ENCODE data around the gene GCNT1. TPM values are rescaled to one million over a fixed set of nuclear protein-coding genes. Genes with fewer than 3 reads are reported as not detected.

The GCNT1 gene
- total RNA-seq (2021): 15.6 to 17.2 TPM (median 16.1 TPM) in 3 replicates
- percentile 70 among the genes with signal in this experiment for Bru-seq, nascent RNA
- long read RNA-seq, experiment 1, full-length matches to known transcripts: 62 of 90 reads
- long read RNA-seq, experiment 1, partial matches to known transcripts: 0 of 90 reads
- long read RNA-seq, experiment 1, other reads (novel, unspliced or antisense): 28 of 90 reads
- long read RNA-seq, experiment 2, full-length matches to known transcripts: 7 of 19 reads
- long read RNA-seq, experiment 2, partial matches to known transcripts: 6 of 19 reads
- long read RNA-seq, experiment 2, other reads (novel, unspliced or antisense): 6 of 19 reads
- long read RNA-seq, experiment 3, full-length matches to known transcripts: 14 of 19 reads
- long read RNA-seq, experiment 3, partial matches to known transcripts: 1 of 19 reads
- long read RNA-seq, experiment 3, other reads (novel, unspliced or antisense): 4 of 19 reads

GRCh38 chr9:76458903-76459693 is at the start of gene GCNT1:
TSS of gene GCNT1 (plus strand) at chr9:76459182. CDS start at chr9:76502382, 43,200 bp downstream.
- ATAC-seq (peak; percentile 96), DNase-seq (ENCODE audit: low spot score) (peak; percentile 98)
- Mint-ChIP-seq H3K4me3 (peak within 1 kb of the TSS; percentile 86), H3K9me3 (no peaks in the 10 kb centered on the region), H3K4me1 (peaks cover 22% of the 10 kb centered on the region), H3K27ac (no peak within 1 kb of the TSS; the same call in 1 of the 2 replicates), H3K36me3 (peaks cover 6% of the 10 kb centered on the region), H3K27me3 (ENCODE audit: low read depth) (peaks cover 17% of the 10 kb centered on the region)
- ChIA-PET POLR2A (interaction anchor here (0.8 to 1.0 kb wide), 2 partner anchors 14 to 65 kb away, joined by 3 to 6 read pairs; partner anchors contain the start of gene RFK), CTCF (interaction anchor here (0.6 to 1.9 kb wide), 19 partner anchors 9 to 248 kb away, joined by 3 to 15 read pairs (median 3); partner anchors contain the start of gene RFK)
- TF ChIP-seq CBFB (CRISPR knock-in tag; IDR thresholded peaks at IDR 0.05; ENCODE audit: low read depth) (no peak), NFATC4 (CRISPR knock-in tag; IDR thresholded peaks at IDR 0.05) (no peak), ZNF423 (CRISPR knock-in tag; IDR thresholded peaks at IDR 0.05) (0 out of 2 replicates have a peak, but pooled peaks have one; percentile 2), JUN (CRISPR knock-in tag; IDR thresholded peaks at IDR 0.05) (no peak), NR2C2 (CRISPR knock-in tag; IDR thresholded peaks at IDR 0.05) (no peak), SP1 (CRISPR knock-in tag; conservative IDR thresholded peaks at IDR 0.05) (peak; percentile 97), HMGA2 (CRISPR knock-in tag; IDR thresholded peaks at IDR 0.05) (no peak), ZNF317 (CRISPR knock-in tag; IDR thresholded peaks at IDR 0.05; ENCODE audit: borderline replicate concordance, low read depth) (no peak), ZNF396 (CRISPR knock-in tag; IDR thresholded peaks at IDR 0.05; ENCODE audit: borderline replicate concordance) (no peak), CREB1 (CRISPR knock-in tag; IDR thresholded peaks at IDR 0.05) (no peak), RORB (CRISPR knock-in tag; IDR thresholded peaks at IDR 0.05) (no peak), NFE2L1 (CRISPR knock-in tag; IDR thresholded peaks at IDR 0.05) (no peak), IRF2 (CRISPR knock-in tag; IDR thresholded peaks at IDR 0.05; ENCODE audit: borderline replicate concordance, low read depth) (no peak), OVOL2 (CRISPR knock-in tag; IDR thresholded peaks at IDR 0.05; ENCODE audit: borderline replicate concordance) (no peak)
- TF ChIP-seq, protein P1, sequence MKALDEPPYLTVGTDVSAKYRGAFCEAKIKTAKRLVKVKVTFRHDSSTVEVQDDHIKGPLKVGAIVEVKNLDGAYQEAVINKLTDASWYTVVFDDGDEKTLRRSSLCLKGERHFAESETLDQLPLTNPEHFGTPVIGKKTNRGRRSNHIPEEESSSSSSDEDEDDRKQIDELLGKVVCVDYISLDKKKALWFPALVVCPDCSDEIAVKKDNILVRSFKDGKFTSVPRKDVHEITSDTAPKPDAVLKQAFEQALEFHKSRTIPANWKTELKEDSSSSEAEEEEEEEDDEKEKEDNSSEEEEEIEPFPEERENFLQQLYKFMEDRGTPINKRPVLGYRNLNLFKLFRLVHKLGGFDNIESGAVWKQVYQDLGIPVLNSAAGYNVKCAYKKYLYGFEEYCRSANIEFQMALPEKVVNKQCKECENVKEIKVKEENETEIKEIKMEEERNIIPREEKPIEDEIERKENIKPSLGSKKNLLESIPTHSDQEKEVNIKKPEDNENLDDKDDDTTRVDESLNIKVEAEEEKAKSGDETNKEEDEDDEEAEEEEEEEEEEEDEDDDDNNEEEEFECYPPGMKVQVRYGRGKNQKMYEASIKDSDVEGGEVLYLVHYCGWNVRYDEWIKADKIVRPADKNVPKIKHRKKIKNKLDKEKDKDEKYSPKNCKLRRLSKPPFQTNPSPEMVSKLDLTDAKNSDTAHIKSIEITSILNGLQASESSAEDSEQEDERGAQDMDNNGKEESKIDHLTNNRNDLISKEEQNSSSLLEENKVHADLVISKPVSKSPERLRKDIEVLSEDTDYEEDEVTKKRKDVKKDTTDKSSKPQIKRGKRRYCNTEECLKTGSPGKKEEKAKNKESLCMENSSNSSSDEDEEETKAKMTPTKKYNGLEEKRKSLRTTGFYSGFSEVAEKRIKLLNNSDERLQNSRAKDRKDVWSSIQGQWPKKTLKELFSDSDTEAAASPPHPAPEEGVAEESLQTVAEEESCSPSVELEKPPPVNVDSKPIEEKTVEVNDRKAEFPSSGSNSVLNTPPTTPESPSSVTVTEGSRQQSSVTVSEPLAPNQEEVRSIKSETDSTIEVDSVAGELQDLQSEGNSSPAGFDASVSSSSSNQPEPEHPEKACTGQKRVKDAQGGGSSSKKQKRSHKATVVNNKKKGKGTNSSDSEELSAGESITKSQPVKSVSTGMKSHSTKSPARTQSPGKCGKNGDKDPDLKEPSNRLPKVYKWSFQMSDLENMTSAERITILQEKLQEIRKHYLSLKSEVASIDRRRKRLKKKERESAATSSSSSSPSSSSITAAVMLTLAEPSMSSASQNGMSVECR (CRISPR knock-in tag; IDR thresholded peaks at IDR 0.05; ENCODE audit: borderline replicate concordance): 0 out of 2 replicates have a peak, but pooled peaks have one; percentile 28
- TF ChIP-seq, protein P2, sequence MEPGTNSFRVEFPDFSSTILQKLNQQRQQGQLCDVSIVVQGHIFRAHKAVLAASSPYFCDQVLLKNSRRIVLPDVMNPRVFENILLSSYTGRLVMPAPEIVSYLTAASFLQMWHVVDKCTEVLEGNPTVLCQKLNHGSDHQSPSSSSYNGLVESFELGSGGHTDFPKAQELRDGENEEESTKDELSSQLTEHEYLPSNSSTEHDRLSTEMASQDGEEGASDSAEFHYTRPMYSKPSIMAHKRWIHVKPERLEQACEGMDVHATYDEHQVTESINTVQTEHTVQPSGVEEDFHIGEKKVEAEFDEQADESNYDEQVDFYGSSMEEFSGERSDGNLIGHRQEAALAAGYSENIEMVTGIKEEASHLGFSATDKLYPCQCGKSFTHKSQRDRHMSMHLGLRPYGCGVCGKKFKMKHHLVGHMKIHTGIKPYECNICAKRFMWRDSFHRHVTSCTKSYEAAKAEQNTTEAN (CRISPR knock-in tag; IDR thresholded peaks at IDR 0.05): peak; percentile 39; the same call in 1 of the 2 replicates
- TF ChIP-seq, protein P3, sequence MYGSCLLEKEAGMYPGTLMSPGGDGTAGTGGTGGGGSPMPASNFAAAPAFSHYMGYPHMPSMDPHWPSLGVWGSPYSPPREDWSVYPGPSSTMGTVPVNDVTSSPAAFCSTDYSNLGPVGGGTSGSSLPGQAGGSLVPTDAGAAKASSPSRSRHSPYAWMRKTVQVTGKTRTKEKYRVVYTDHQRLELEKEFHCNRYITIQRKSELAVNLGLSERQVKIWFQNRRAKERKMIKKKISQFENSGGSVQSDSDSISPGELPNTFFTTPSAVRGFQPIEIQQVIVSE (CRISPR knock-in tag; IDR thresholded peaks at IDR 0.05; ENCODE audit: borderline replicate concordance): no peak
- TF ChIP-seq, protein P4, sequence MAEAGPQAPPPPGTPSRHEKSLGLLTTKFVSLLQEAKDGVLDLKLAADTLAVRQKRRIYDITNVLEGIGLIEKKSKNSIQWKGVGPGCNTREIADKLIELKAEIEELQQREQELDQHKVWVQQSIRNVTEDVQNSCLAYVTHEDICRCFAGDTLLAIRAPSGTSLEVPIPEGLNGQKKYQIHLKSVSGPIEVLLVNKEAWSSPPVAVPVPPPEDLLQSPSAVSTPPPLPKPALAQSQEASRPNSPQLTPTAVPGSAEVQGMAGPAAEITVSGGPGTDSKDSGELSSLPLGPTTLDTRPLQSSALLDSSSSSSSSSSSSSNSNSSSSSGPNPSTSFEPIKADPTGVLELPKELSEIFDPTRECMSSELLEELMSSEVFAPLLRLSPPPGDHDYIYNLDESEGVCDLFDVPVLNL (CRISPR knock-in tag; IDR thresholded peaks at IDR 0.05; ENCODE audit: borderline replicate concordance, low read depth): no peak
- TF ChIP-seq, protein P5, sequence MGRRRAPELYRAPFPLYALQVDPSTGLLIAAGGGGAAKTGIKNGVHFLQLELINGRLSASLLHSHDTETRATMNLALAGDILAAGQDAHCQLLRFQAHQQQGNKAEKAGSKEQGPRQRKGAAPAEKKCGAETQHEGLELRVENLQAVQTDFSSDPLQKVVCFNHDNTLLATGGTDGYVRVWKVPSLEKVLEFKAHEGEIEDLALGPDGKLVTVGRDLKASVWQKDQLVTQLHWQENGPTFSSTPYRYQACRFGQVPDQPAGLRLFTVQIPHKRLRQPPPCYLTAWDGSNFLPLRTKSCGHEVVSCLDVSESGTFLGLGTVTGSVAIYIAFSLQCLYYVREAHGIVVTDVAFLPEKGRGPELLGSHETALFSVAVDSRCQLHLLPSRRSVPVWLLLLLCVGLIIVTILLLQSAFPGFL (CRISPR knock-in tag; IDR thresholded peaks at IDR 0.05; ENCODE audit: borderline replicate concordance): no peak
- TF ChIP-seq, protein P6, sequence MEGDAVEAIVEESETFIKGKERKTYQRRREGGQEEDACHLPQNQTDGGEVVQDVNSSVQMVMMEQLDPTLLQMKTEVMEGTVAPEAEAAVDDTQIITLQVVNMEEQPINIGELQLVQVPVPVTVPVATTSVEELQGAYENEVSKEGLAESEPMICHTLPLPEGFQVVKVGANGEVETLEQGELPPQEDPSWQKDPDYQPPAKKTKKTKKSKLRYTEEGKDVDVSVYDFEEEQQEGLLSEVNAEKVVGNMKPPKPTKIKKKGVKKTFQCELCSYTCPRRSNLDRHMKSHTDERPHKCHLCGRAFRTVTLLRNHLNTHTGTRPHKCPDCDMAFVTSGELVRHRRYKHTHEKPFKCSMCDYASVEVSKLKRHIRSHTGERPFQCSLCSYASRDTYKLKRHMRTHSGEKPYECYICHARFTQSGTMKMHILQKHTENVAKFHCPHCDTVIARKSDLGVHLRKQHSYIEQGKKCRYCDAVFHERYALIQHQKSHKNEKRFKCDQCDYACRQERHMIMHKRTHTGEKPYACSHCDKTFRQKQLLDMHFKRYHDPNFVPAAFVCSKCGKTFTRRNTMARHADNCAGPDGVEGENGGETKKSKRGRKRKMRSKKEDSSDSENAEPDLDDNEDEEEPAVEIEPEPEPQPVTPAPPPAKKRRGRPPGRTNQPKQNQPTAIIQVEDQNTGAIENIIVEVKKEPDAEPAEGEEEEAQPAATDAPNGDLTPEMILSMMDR (IDR thresholded peaks at IDR 0.05): no peak
- TF ChIP-seq, protein P7, sequence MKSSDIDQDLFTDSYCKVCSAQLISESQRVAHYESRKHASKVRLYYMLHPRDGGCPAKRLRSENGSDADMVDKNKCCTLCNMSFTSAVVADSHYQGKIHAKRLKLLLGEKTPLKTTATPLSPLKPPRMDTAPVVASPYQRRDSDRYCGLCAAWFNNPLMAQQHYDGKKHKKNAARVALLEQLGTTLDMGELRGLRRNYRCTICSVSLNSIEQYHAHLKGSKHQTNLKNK (CRISPR knock-in tag; IDR thresholded peaks at IDR 0.05): no peak

Data from WTC11 (cell line).